GM10248 (cell line): ENCODE measurements around the gene HEBP2.

Experiments used
- CTCF ChIA-PET: fragments of 300-600 bp; sonication (Branson Sonifier 250); formaldehyde crosslinking; extraction: SDS; loops from one replicate; lab custom pipeline; 2021; ENCODE audit warnings: antibody characterized with exemption; lab: Yijun Ruan, JAX
- POLR2A ChIA-PET: fragments of 350-650 bp; sonication (Branson Sonifier 250); formaldehyde crosslinking; extraction: SDS; loops from one replicate; lab custom pipeline; 2020; ENCODE audit warnings: antibody characterized with exemption; lab: Yijun Ruan, JAX
- DNase-seq: peaks from one replicate; pipeline ENCODE4 v3.0.0; 2012; ENCODE audit errors: extremely low spot score
- TF ChIP-seq, protein P1 (sequence below): IDR thresholded peaks from 2 replicates; pipeline ENCODE4 v1.5.1; 2012; ENCODE audit warnings: mild to moderate bottlenecking, low read depth; ENCODE audit errors: extremely low read depth, missing control alignments, control extremely low read depth

The HEBP2 gene

DNA sequence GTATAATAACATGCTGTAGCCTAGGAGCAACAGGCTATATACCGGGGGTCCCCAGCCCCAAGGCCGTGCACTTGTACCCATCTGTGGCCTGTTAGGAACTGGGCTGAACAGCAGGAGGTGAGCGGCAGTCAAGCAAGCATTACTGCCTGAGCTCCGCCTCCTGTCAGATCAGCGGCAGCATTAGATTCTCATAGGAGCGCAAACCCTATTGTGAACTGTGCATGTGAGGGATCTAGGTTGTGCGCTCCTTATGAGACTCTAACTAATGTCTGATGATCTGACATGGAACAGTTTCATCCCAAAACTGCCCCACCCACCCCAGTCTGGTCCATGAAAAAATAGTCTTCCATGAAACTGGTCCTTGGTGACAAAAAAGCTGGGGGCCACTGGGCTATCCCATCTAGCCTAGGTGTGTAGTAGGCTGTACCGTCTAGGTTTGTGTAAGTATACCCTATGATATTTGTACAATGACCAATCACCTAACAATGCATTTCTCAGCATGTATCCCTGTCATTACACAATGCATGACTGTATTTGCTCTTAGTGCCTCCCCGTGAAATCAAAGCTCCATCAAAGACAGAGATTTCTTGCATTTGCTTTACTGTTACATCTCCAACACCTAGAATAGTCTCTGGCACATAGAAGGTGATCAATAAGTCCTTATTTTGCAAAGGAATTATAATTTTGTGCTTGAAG, 64.4 kb downstream of the HEBP2 start:
- ChIA-PET CTCF (interaction anchor here (0.7 to 1.9 kb wide), 4 partner anchors 8 to 93 kb away, joined by 3 to 5 read pairs (median 4); no protein-coding TSS in a partner anchor), POLR2A (no interaction called here)
- TF ChIP-seq, protein P1, sequence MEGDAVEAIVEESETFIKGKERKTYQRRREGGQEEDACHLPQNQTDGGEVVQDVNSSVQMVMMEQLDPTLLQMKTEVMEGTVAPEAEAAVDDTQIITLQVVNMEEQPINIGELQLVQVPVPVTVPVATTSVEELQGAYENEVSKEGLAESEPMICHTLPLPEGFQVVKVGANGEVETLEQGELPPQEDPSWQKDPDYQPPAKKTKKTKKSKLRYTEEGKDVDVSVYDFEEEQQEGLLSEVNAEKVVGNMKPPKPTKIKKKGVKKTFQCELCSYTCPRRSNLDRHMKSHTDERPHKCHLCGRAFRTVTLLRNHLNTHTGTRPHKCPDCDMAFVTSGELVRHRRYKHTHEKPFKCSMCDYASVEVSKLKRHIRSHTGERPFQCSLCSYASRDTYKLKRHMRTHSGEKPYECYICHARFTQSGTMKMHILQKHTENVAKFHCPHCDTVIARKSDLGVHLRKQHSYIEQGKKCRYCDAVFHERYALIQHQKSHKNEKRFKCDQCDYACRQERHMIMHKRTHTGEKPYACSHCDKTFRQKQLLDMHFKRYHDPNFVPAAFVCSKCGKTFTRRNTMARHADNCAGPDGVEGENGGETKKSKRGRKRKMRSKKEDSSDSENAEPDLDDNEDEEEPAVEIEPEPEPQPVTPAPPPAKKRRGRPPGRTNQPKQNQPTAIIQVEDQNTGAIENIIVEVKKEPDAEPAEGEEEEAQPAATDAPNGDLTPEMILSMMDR = no peak
- no peak for DNase-seq
